Measurements from ENCODE around the gene ASAP2. TPM values are rescaled to one million over a fixed set of nuclear protein-coding genes. Genes with fewer than 3 reads are reported as not detected.

The ASAP2 gene
- total and polyA plus RNA-seq, 9 of the 15 experiments (the other 6 are each of a cell fraction or from before 2014, with no cell fraction given) = 0.06 to 4.3 (median 3.1) TPM

DNA sequence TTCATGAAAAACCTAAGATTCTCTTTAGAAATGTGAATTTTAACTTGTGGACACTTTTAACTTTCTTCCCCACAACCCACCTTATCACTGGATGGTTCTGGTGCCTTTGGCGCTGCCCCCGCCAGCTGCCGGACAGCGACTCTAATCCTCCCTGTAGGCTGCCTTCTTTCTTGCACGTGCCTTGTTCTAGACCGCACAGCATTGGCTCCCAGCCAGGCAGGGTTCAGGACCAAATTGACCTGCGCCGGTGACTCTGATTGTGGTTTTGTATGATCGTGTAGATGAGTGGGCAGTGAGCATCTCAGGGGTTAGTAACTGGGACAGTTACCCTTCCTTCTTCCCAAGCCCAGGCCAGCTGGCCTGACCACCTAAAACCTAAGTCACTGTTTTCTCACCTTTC lies 106.8 kb downstream of the ASAP2 start (continued):
- no peak for TF ChIP-seq ZNF830 (CRISPR knock-in tag; IDR thresholded peaks at IDR 0.05)
- TF ChIP-seq, protein P1, sequence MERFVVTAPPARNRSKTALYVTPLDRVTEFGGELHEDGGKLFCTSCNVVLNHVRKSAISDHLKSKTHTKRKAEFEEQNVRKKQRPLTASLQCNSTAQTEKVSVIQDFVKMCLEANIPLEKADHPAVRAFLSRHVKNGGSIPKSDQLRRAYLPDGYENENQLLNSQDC (CRISPR knock-in tag; IDR thresholded peaks at IDR 0.05) = no peak
- TF ChIP-seq, protein P2, sequence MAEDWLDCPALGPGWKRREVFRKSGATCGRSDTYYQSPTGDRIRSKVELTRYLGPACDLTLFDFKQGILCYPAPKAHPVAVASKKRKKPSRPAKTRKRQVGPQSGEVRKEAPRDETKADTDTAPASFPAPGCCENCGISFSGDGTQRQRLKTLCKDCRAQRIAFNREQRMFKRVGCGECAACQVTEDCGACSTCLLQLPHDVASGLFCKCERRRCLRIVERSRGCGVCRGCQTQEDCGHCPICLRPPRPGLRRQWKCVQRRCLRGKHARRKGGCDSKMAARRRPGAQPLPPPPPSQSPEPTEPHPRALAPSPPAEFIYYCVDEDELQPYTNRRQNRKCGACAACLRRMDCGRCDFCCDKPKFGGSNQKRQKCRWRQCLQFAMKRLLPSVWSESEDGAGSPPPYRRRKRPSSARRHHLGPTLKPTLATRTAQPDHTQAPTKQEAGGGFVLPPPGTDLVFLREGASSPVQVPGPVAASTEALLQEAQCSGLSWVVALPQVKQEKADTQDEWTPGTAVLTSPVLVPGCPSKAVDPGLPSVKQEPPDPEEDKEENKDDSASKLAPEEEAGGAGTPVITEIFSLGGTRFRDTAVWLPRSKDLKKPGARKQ (CRISPR knock-in tag; IDR thresholded peaks at IDR 0.05) = no peak
- no peak for TF ChIP-seq SLC30A9 (CRISPR knock-in tag; IDR thresholded peaks at IDR 0.05)
- TF ChIP-seq, protein P3, sequence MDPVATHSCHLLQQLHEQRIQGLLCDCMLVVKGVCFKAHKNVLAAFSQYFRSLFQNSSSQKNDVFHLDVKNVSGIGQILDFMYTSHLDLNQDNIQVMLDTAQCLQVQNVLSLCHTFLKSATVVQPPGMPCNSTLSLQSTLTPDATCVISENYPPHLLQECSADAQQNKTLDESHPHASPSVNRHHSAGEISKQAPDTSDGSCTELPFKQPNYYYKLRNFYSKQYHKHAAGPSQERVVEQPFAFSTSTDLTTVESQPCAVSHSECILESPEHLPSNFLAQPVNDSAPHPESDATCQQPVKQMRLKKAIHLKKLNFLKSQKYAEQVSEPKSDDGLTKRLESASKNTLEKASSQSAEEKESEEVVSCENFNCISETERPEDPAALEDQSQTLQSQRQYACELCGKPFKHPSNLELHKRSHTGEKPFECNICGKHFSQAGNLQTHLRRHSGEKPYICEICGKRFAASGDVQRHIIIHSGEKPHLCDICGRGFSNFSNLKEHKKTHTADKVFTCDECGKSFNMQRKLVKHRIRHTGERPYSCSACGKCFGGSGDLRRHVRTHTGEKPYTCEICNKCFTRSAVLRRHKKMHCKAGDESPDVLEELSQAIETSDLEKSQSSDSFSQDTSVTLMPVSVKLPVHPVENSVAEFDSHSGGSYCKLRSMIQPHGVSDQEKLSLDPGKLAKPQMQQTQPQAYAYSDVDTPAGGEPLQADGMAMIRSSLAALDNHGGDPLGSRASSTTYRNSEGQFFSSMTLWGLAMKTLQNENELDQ (CRISPR knock-in tag; IDR thresholded peaks at IDR 0.05; ENCODE audit: borderline replicate concordance) = no peak
- no peak for TF ChIP-seq MTA3 (IDR thresholded peaks at IDR 0.05; ENCODE audit: borderline replicate concordance)
- peak; percentile 76 to 80 for TF ChIP-seq KDM1A (IDR thresholded peaks at IDR 0.05)
- no peak for TF ChIP-seq ZNF263 (CRISPR knock-in tag; IDR thresholded peaks at IDR 0.05; ENCODE audit: borderline replicate concordance)
- TF ChIP-seq TOE1 (IDR thresholded peaks at IDR 0.05; ENCODE audit: borderline replicate concordance) = no peak
- no peak for TF ChIP-seq TOE1 (CRISPR knock-in tag; IDR thresholded peaks at IDR 0.05; ENCODE audit: borderline replicate concordance, low read depth)
- TF ChIP-seq ESRRA (IDR thresholded peaks at IDR 0.05; ENCODE audit: borderline replicate concordance, low read depth) = peak; percentile 75; the same call in 1 of the 2 replicates
- TF ChIP-seq MYC (IDR thresholded peaks at IDR 0.05; ENCODE audit: low read depth, low read length) = no peak
- no peak for TF ChIP-seq MYC (CRISPR knock-in tag; IDR thresholded peaks at IDR 0.05; ENCODE audit: borderline replicate concordance, low read depth)
- TF ChIP-seq CXXC5 (CRISPR knock-in tag; IDR thresholded peaks at IDR 0.05) = peak; percentile 65; the same call in 1 of the 2 replicates
- no peak for TF ChIP-seq PML (IDR thresholded peaks at IDR 0.05; ENCODE audit: low read length)
- TF ChIP-seq RFX5 (IDR thresholded peaks at IDR 0.05; ENCODE audit: low read depth, low read length) = no peak
- TF ChIP-seq, protein P4, sequence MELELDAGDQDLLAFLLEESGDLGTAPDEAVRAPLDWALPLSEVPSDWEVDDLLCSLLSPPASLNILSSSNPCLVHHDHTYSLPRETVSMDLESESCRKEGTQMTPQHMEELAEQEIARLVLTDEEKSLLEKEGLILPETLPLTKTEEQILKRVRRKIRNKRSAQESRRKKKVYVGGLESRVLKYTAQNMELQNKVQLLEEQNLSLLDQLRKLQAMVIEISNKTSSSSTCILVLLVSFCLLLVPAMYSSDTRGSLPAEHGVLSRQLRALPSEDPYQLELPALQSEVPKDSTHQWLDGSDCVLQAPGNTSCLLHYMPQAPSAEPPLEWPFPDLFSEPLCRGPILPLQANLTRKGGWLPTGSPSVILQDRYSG (tag; conservative IDR thresholded peaks at IDR 0.05; ENCODE audit: low read depth) = no peak
- no peak for TF ChIP-seq POLR2B (IDR thresholded peaks at IDR 0.05; ENCODE audit: low read depth, partially characterized antibody)
- TF ChIP-seq, protein P5, sequence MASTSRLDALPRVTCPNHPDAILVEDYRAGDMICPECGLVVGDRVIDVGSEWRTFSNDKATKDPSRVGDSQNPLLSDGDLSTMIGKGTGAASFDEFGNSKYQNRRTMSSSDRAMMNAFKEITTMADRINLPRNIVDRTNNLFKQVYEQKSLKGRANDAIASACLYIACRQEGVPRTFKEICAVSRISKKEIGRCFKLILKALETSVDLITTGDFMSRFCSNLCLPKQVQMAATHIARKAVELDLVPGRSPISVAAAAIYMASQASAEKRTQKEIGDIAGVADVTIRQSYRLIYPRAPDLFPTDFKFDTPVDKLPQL (IDR thresholded peaks at IDR 0.05; ENCODE audit: extremely low read depth, insufficient read length) = no peak
- TF ChIP-seq LCOR (CRISPR knock-in tag; IDR thresholded peaks at IDR 0.05) = no peak
- no peak for TF ChIP-seq TAF7 (tag; IDR thresholded peaks at IDR 0.05)
- TF ChIP-seq CBX2 (IDR thresholded peaks at IDR 0.05; ENCODE audit: insufficient read depth, low read length, poor library complexity, severe bottlenecking) = no peak
- no peak for TF ChIP-seq ERF (CRISPR knock-in tag; IDR thresholded peaks at IDR 0.05)
- no peak for TF ChIP-seq ZNF347 (CRISPR knock-in tag; IDR thresholded peaks at IDR 0.05; ENCODE audit: low read depth)
- no peak for TF ChIP-seq TEAD1 (CRISPR knock-in tag; IDR thresholded peaks at IDR 0.05)
